Measurements from ENCODE around the gene PATJ. TPM values are rescaled to one million over a fixed set of nuclear protein-coding genes. Genes with fewer than 3 reads are reported as not detected.

Gene PATJ
- total RNA-seq, 2 donors from 2014 or later: 37.9 to 72.1 TPM

DNA sequence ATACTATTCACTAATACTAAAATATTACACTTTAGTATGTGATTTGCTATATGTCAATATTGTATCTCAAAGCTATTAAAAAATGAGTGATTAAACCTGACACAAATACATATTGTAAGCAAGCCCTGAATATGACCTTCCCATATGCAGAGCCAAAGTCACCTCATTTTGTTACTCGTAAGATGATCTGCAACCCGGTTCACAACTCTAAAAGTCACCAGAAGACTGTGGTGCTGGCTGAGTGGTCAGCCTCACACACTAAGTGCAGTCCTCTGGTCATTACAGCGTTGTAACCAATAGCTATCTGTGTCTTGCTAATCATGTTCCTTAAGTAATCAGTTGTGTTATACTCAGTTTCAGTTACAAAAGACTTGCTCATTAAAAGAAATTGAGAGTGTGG is 254.8 kb downstream of the PATJ start:
- Histone ChIP-seq H3K9me3 (no peaks in the 10 kb centered on the region), H3K27ac (no peak overlapping the region), H3K27me3 (no peaks in the 10 kb centered on the region), H3K4me3 (no peak overlapping the region), H3K36me3 (no peaks in the 10 kb centered on the region), H3K4me1 (no peaks in the 10 kb centered on the region)
- no peak for DNase-seq (ENCODE audit: low spot score)
- TF ChIP-seq, protein P1, sequence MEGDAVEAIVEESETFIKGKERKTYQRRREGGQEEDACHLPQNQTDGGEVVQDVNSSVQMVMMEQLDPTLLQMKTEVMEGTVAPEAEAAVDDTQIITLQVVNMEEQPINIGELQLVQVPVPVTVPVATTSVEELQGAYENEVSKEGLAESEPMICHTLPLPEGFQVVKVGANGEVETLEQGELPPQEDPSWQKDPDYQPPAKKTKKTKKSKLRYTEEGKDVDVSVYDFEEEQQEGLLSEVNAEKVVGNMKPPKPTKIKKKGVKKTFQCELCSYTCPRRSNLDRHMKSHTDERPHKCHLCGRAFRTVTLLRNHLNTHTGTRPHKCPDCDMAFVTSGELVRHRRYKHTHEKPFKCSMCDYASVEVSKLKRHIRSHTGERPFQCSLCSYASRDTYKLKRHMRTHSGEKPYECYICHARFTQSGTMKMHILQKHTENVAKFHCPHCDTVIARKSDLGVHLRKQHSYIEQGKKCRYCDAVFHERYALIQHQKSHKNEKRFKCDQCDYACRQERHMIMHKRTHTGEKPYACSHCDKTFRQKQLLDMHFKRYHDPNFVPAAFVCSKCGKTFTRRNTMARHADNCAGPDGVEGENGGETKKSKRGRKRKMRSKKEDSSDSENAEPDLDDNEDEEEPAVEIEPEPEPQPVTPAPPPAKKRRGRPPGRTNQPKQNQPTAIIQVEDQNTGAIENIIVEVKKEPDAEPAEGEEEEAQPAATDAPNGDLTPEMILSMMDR (IDR thresholded peaks at IDR 0.05): no peak

GRCh38 chr1:62003777-62004176 is 261.5 kb downstream of the PATJ start:
- Histone ChIP-seq H3K4me3 (no peak overlapping the region), H3K9me3 (no peaks in the 10 kb centered on the region), H3K27me3 (no peaks in the 10 kb centered on the region), H3K4me1 (no peaks in the 10 kb centered on the region), H3K27ac (no peak overlapping the region), H3K36me3 (no peaks in the 10 kb centered on the region)
- no peak for DNase-seq (ENCODE audit: low spot score)
- TF ChIP-seq, protein P1 (IDR thresholded peaks at IDR 0.05): no peak

DNA sequence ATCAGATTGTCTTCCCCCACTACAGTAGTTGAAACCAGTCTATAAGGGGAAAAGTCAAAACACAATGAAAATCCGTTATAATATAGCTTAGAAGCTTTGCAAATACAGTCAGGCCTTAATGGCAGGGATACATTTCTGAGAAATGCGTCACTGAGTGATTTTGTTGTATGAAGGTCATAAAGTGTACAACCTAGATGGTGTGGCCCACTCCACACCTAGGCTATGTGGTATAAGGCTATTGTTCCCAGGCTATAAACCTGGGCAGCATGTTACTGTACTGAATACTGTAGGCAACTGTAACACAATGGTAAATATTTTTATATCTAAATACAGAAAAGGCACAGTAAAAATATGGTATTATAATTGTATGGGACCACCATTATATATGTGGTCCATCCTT is 264.4 kb downstream of the PATJ start:
- DNase-seq (ENCODE audit: low spot score): no peak
- H3K4me1 ChIP-seq: no peaks in the 10 kb centered on the region
- TF ChIP-seq, protein P1 (IDR thresholded peaks at IDR 0.05): no peak
- H3K4me3 ChIP-seq: no peak overlapping the region
- H3K9me3 ChIP-seq: no peaks in the 10 kb centered on the region
- H3K36me3 ChIP-seq: no peaks in the 10 kb centered on the region
- H3K27me3 ChIP-seq: no peaks in the 10 kb centered on the region
- no peak overlapping the region for H3K27ac ChIP-seq

DNA sequence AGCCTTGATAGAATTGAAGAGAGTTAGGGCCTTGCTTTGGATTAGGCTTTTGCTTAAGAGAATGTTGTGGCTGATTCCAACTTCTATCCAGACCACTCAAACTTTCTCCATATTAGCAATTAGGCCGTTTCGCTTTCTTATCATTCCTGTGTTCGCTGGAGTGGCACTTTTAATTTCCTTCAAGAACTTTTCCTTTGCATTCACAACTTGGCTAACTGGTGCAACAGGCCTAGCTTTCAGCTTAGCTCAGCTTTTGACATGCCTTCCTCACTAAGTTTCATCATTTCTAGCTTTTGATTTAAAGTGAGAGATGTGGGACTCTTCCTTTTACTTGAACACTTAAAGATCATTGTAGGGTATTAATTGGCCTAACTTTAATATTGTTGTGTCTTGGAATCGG is 268.7 kb downstream of the PATJ start:
- H3K36me3 ChIP-seq: no peaks in the 10 kb centered on the region
- no peaks in the 10 kb centered on the region for H3K27me3 ChIP-seq
- H3K9me3 ChIP-seq: no peaks in the 10 kb centered on the region
- no peak overlapping the region for H3K4me3 ChIP-seq
- no peak overlapping the region for H3K27ac ChIP-seq
- DNase-seq (ENCODE audit: low spot score): no peak
- H3K4me1 ChIP-seq: no peaks in the 10 kb centered on the region
- TF ChIP-seq, protein P1 (IDR thresholded peaks at IDR 0.05): no peak

- H3K27ac ChIP-seq: no peak overlapping the region
These were observed 269.8 kb downstream of the PATJ start for GRCh38 chr1:62012095-62012494.

GRCh38 chr1:62012836-62013235 is 270.6 kb downstream of the PATJ start:
- Histone ChIP-seq H3K36me3 (no peaks in the 10 kb centered on the region), H3K4me1 (no peaks in the 10 kb centered on the region), H3K9me3 (no peaks in the 10 kb centered on the region), H3K27me3 (no peaks in the 10 kb centered on the region), H3K27ac (no peak overlapping the region), H3K4me3 (no peak overlapping the region)
- TF ChIP-seq, protein P1 (IDR thresholded peaks at IDR 0.05): no peak
- DNase-seq (ENCODE audit: low spot score): no peak

More at GRCh38 chr1:62012095-62012494, 269.8 kb downstream of the PATJ start:
- no peak for DNase-seq (ENCODE audit: low spot score)
- Histone ChIP-seq H3K9me3 (no peaks in the 10 kb centered on the region), H3K27me3 (no peaks in the 10 kb centered on the region), H3K4me3 (no peak overlapping the region), H3K36me3 (no peaks in the 10 kb centered on the region), H3K4me1 (no peaks in the 10 kb centered on the region)
- TF ChIP-seq, protein P1 (IDR thresholded peaks at IDR 0.05): no peak
